WTC11 (cell line): ENCODE measurements around the gene SAMHD1.

ENCODE experiments used
- FOXP1 ChIP-seq: sonication (generic); formaldehyde crosslinking; IDR thresholded peaks from 2 replicates; pipeline ENCODE4 v1.8.0; 2022; ENCODE audit warnings: missing genetic modification reagents, mild to moderate bottlenecking, moderate library complexity, borderline replicate concordance
- HMGA2 ChIP-seq: fragments of 250-450 bp; sonication (Bioruptor Pico); IDR thresholded peaks from 2 replicates; pipeline ENCODE4 v1.4.0; 2021; ENCODE audit warnings: mild to moderate bottlenecking, moderate library complexity
- MYBL2 ChIP-seq: sonication (generic); formaldehyde crosslinking; IDR thresholded peaks from 2 replicates; pipeline ENCODE4 v1.8.1; 2023; ENCODE audit warnings: mild to moderate bottlenecking, moderate library complexity, missing genetic modification reagents
- TEAD4 ChIP-seq: sonication (generic); formaldehyde crosslinking; IDR thresholded peaks from 2 replicates; pipeline ENCODE4 v1.8.0; 2022; ENCODE audit warnings: mild to moderate bottlenecking, missing genetic modification reagents
- ZNF138 ChIP-seq: sonication (generic); formaldehyde crosslinking; conservative IDR thresholded peaks from 2 replicates; pipeline ENCODE4 v1.8.1; 2022; ENCODE audit warnings: mild to moderate bottlenecking, moderate library complexity, missing genetic modification reagents
- TF ChIP-seq, protein P1 (sequence below): fragments of 200-600 bp; IDR thresholded peaks from 2 replicates; pipeline ENCODE4 v1.8.0; 2022; ENCODE audit warnings: antibody characterized with exemption
- TF ChIP-seq, protein P2 (sequence below): sonication (generic); formaldehyde crosslinking; conservative IDR thresholded peaks from 2 replicates; pipeline ENCODE4 v1.8.1; 2022; ENCODE audit warnings: mild to moderate bottlenecking, missing genetic modification reagents
- TF ChIP-seq, protein P3 (sequence below): sonication (generic); formaldehyde crosslinking; IDR thresholded peaks from 2 replicates; pipeline ENCODE4 v1.8.1; 2022; ENCODE audit warnings: mild to moderate bottlenecking, moderate library complexity, missing genetic modification reagents

DNA sequence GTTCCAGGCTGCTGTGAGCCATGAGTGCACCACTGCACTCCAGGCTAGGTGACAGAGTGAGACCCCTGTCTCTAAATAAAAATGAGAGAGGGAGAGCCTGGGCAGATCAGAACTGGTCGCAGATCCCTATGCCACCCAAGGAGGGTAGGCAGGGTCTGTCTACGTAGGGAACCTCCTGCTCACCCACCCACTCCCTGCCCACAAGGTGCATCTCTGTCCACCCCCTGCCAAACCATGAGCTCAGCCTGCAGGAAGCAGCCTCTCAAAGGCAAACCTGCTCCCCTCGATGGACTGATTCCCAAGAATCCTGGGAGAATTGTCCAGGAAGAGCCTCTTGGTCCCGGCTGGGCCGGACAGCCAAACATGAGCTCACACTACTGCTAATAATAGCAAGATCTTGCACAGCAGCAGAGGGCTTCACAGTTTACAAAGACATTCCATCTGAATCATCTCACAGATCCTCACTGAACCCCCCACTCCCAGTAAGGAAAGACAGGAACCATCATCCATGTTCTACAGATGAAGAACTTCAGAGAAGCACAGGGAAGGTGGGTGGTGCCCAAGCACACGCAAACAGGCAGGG lies 103.3 kb downstream of the SAMHD1 start:
- TF ChIP-seq, protein P1, sequence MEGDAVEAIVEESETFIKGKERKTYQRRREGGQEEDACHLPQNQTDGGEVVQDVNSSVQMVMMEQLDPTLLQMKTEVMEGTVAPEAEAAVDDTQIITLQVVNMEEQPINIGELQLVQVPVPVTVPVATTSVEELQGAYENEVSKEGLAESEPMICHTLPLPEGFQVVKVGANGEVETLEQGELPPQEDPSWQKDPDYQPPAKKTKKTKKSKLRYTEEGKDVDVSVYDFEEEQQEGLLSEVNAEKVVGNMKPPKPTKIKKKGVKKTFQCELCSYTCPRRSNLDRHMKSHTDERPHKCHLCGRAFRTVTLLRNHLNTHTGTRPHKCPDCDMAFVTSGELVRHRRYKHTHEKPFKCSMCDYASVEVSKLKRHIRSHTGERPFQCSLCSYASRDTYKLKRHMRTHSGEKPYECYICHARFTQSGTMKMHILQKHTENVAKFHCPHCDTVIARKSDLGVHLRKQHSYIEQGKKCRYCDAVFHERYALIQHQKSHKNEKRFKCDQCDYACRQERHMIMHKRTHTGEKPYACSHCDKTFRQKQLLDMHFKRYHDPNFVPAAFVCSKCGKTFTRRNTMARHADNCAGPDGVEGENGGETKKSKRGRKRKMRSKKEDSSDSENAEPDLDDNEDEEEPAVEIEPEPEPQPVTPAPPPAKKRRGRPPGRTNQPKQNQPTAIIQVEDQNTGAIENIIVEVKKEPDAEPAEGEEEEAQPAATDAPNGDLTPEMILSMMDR: no peak
- TF ChIP-seq, protein P2, sequence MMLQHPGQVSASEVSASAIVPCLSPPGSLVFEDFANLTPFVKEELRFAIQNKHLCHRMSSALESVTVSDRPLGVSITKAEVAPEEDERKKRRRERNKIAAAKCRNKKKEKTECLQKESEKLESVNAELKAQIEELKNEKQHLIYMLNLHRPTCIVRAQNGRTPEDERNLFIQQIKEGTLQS (CRISPR knock-in tag): no peak
- TF ChIP-seq TEAD4 (CRISPR knock-in tag) (no peak), HMGA2 (CRISPR knock-in tag) (no peak), FOXP1 (CRISPR knock-in tag) (no peak), MYBL2 (CRISPR knock-in tag) (no peak), ZNF138 (CRISPR knock-in tag) (no peak)
- TF ChIP-seq, protein P3, sequence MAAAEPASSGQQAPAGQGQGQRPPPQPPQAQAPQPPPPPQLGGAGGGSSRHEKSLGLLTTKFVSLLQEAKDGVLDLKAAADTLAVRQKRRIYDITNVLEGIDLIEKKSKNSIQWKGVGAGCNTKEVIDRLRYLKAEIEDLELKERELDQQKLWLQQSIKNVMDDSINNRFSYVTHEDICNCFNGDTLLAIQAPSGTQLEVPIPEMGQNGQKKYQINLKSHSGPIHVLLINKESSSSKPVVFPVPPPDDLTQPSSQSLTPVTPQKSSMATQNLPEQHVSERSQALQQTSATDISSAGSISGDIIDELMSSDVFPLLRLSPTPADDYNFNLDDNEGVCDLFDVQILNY (CRISPR knock-in tag): no peak
